NT2/D1 (cell line): ENCODE results near the gene NRXN3.

Experiments used
- DNase-seq: peaks from one replicate; pipeline ENCODE4 v3.0.0-alpha.2; 2011; ENCODE audit warnings: low read depth, low spot score
- H3K27me3 ChIP-seq: 2 replicates; pipeline ENCODE4 v1.6.0; 2011; ENCODE audit warnings: mild to moderate bottlenecking; ENCODE audit not compliant: insufficient read length, insufficient read depth
- H3K36me3 ChIP-seq: 2 replicates; pipeline ENCODE4 v1.6.1; 2011; ENCODE audit warnings: mild to moderate bottlenecking, low read length, mixed read lengths; ENCODE audit not compliant: insufficient read depth, insufficient read length
- H3K4me1 ChIP-seq: 2 replicates; pipeline ENCODE4 v1.5.1; 2011; ENCODE audit not compliant: insufficient read depth, insufficient read length
- H3K4me3 ChIP-seq: 2 replicates; pipeline ENCODE4 v1.5.1; 2011; ENCODE audit warnings: low read depth; ENCODE audit not compliant: insufficient read length
- H3K9ac ChIP-seq: 2 replicates; pipeline ENCODE4 v1.6.0; 2011; ENCODE audit warnings: low read depth; ENCODE audit not compliant: insufficient read length
- H3K9me3 ChIP-seq: 2 replicates; pipeline ENCODE4 v1.5.1; 2011; ENCODE audit warnings: mild to moderate bottlenecking, low read length; ENCODE audit not compliant: insufficient read depth
- SUZ12 ChIP-seq: IDR thresholded peaks from 2 replicates; pipeline ENCODE4 v1.6.1; 2011; ENCODE audit not compliant: insufficient read length, insufficient read depth; ENCODE audit errors: extremely low read depth
- YY1 ChIP-seq: IDR thresholded peaks from 2 replicates; pipeline ENCODE4 v1.6.1; 2011; ENCODE audit not compliant: insufficient read length, insufficient read depth
- ZNF274 ChIP-seq: IDR thresholded peaks from 2 replicates; pipeline ENCODE4 v1.6.1; 2011; ENCODE audit warnings: mild to moderate bottlenecking, low read depth, low read length

The NRXN3 gene

GRCh38 chr14:78259831-78260230 is 89.7 kb downstream of the NRXN3 start:
- no peak for DNase-seq
- no peaks in the 10 kb centered on the region for H3K27me3 ChIP-seq
- no peaks in the 10 kb centered on the region for H3K4me1 ChIP-seq
- no peak overlapping the region for H3K4me3 ChIP-seq
- no peak overlapping the region for H3K9ac ChIP-seq
- no peaks in the 10 kb centered on the region for H3K36me3 ChIP-seq
- TF ChIP-seq SUZ12 (no peak), YY1 (no peak), ZNF274 (no peak)
- H3K9me3 ChIP-seq = no peaks in the 10 kb centered on the region

GRCh38 chr14:78278464-78279250 is 108.5 kb downstream of the NRXN3 start:
- Histone ChIP-seq H3K9me3 (peaks cover 14% of the 10 kb centered on the region; the same call in 1 of the 2 replicates), H3K9ac (no peak overlapping the region), H3K4me1 (no peaks in the 10 kb centered on the region), H3K27me3 (no peaks in the 10 kb centered on the region), H3K4me3 (no peak overlapping the region), H3K36me3 (no peaks in the 10 kb centered on the region)
- no peak for DNase-seq
- TF ChIP-seq YY1 (no peak), ZNF274 (no peak), SUZ12 (no peak)

- no peaks in the 10 kb centered on the region for H3K36me3 ChIP-seq
- no peaks in the 10 kb centered on the region for H3K4me1 ChIP-seq
- H3K9me3 ChIP-seq = peaks cover 14% of the 10 kb centered on the region; the same call in 1 of the 2 replicates
- no peak for DNase-seq
- TF ChIP-seq YY1 = no peak
- no peak for TF ChIP-seq SUZ12
- TF ChIP-seq ZNF274 = no peak
- H3K27me3 ChIP-seq = no peaks in the 10 kb centered on the region
- H3K4me3 ChIP-seq = no peak overlapping the region
- H3K9ac ChIP-seq = no peak overlapping the region
Measured at GRCh38 chr14:78282437-78282836, 112.3 kb downstream of the NRXN3 start.

- H3K27me3 ChIP-seq = no peaks in the 10 kb centered on the region
- no peaks in the 10 kb centered on the region for H3K4me1 ChIP-seq
- DNase-seq = no peak
- no peaks in the 10 kb centered on the region for H3K36me3 ChIP-seq
- TF ChIP-seq YY1 (no peak), ZNF274 (no peak), SUZ12 (no peak)
- H3K9me3 ChIP-seq = peaks cover 9% of the 10 kb centered on the region; the same call in 1 of the 2 replicates
- no peak overlapping the region for H3K4me3 ChIP-seq
- H3K9ac ChIP-seq = no peak overlapping the region
Measured at GRCh38 chr14:78286210-78286609, 116.0 kb downstream of the NRXN3 start.

GRCh38 chr14:78292003-78292402 is 121.8 kb downstream of the NRXN3 start:
- no peak for DNase-seq
- no peaks in the 10 kb centered on the region for H3K4me1 ChIP-seq

GRCh38 chr14:78297858-78298257 is 127.7 kb downstream of the NRXN3 start:
- DNase-seq = no peak
- H3K27me3 ChIP-seq = no peaks in the 10 kb centered on the region
- H3K36me3 ChIP-seq = no peaks in the 10 kb centered on the region
- H3K9ac ChIP-seq = no peak overlapping the region
- H3K4me1 ChIP-seq = peaks cover 2% of the 10 kb centered on the region
- no peaks in the 10 kb centered on the region for H3K9me3 ChIP-seq
- H3K4me3 ChIP-seq = no peak overlapping the region
- TF ChIP-seq YY1 = no peak
- TF ChIP-seq ZNF274 = no peak
- no peak for TF ChIP-seq SUZ12

More at GRCh38 chr14:78292003-78292402, 121.8 kb downstream of the NRXN3 start:
- H3K4me3 ChIP-seq = no peak overlapping the region
- no peaks in the 10 kb centered on the region for H3K36me3 ChIP-seq
- H3K27me3 ChIP-seq = no peaks in the 10 kb centered on the region
- no peaks in the 10 kb centered on the region for H3K9me3 ChIP-seq
- TF ChIP-seq YY1 (no peak), SUZ12 (no peak), ZNF274 (no peak)
- H3K9ac ChIP-seq = no peak overlapping the region

- no peaks in the 10 kb centered on the region for H3K9me3 ChIP-seq
- H3K36me3 ChIP-seq = no peaks in the 10 kb centered on the region
- no peaks in the 10 kb centered on the region for H3K27me3 ChIP-seq
- H3K9ac ChIP-seq = no peak overlapping the region
- H3K4me1 ChIP-seq = peaks cover 2% of the 10 kb centered on the region
- DNase-seq = no peak
- TF ChIP-seq YY1 = no peak
- H3K4me3 ChIP-seq = no peak overlapping the region
Measured at GRCh38 chr14:78298298-78298697, 128.1 kb downstream of the NRXN3 start.
